Measurements from ENCODE around the gene INPP5A. TPM values are rescaled to one million over a fixed set of nuclear protein-coding genes. Genes with fewer than 3 reads are reported as not detected.

Gene INPP5A
- total RNA-seq, 4 donors from 2014 or later, result 16.9 to 58.2 (median 29.5) TPM

- intact Hi-C loops (cut with DNase I), result no loop called here
- no peaks in the 10 kb centered on the region for H3K9me3 ChIP-seq
- WGBS, 2 donors, result 49 to 59% methylated on average over 25 to 32 of the region's 48 CpGs
- H3K4me1 ChIP-seq, result peaks cover 0 to 9% (median 0%) of the 10 kb centered on the region in 3 donors
- peaks cover 0 to 57% (median 7%) of the 10 kb centered on the region in 3 donors for H3K36me3 ChIP-seq
- no peak for TF ChIP-seq POLR2A (IDR thresholded peaks at IDR 0.05)
- TF ChIP-seq CTCF (IDR thresholded peaks at IDR 0.05), result peak; percentile 80 to 94 (median 89)
- no peak overlapping the region for H3K27ac ChIP-seq
- H3K4me3 ChIP-seq, result no peak overlapping the region
- no peak for DNase-seq
- H3K27me3 ChIP-seq, result no peaks in the 10 kb centered on the region
Observed at GRCh38 chr10:132654708-132655661, 117.4 kb downstream of the INPP5A start.

- Histone ChIP-seq H3K36me3 (peaks cover 0 to 57% (median 7%) of the 10 kb centered on the region in 3 donors), H3K9me3 (no peaks in the 10 kb centered on the region), H3K4me3 (no peak overlapping the region), H3K27me3 (no peaks in the 10 kb centered on the region), H3K27ac (no peak overlapping the region), H3K4me1 (peaks cover 0 to 9% (median 0%) of the 10 kb centered on the region in 3 donors)
- no peak for DNase-seq
- TF ChIP-seq POLR2A (IDR thresholded peaks at IDR 0.05) (no peak), CTCF (IDR thresholded peaks at IDR 0.05) (no peak)
- intact Hi-C loops (cut with DNase I), result no loop called here
- no CpG with 5 or more reads among the region's 8 CpGs for WGBS, 2 donors
Observed at GRCh38 chr10:132655735-132656134, 118.1 kb downstream of the INPP5A start.

- no peaks in the 10 kb centered on the region for H3K9me3 ChIP-seq
- WGBS, 2 donors, result 64 to 66% methylated on average over 5 to 6 of the region's 18 CpGs
- H3K27me3 ChIP-seq, result no peaks in the 10 kb centered on the region
- TF ChIP-seq POLR2A (IDR thresholded peaks at IDR 0.05), result no peak
- TF ChIP-seq CTCF (IDR thresholded peaks at IDR 0.05), result no peak
- H3K36me3 ChIP-seq, result peaks cover 0 to 56% (median 7%) of the 10 kb centered on the region in 3 donors
- DNase-seq, result no peak
- intact Hi-C loops (cut with DNase I), result no loop called here
- H3K4me1 ChIP-seq, result peaks cover 0 to 9% (median 0%) of the 10 kb centered on the region in 3 donors
- no peak overlapping the region for H3K4me3 ChIP-seq
- no peak overlapping the region for H3K27ac ChIP-seq
Observed at GRCh38 chr10:132656283-132657126, 118.9 kb downstream of the INPP5A start.

GRCh38 chr10:132657127-132657706 lies 119.6 kb downstream of the INPP5A start:
- intact Hi-C loops (cut with DNase I), result no loop called here
- Histone ChIP-seq H3K27ac (no peak overlapping the region), H3K27me3 (no peaks in the 10 kb centered on the region), H3K36me3 (peaks cover 0 to 49% (median 7%) of the 10 kb centered on the region in 3 donors), H3K4me1 (peaks cover 0 to 9% (median 0%) of the 10 kb centered on the region in 3 donors), H3K9me3 (no peaks in the 10 kb centered on the region), H3K4me3 (no peak overlapping the region)
- TF ChIP-seq POLR2A (IDR thresholded peaks at IDR 0.05) (no peak), CTCF (IDR thresholded peaks at IDR 0.05) (no peak)
- DNase-seq, result no peak
- 80% methylated on average over 1 of the region's 18 CpGs; no CpG with 5 or more reads in 1 of the 2 donors for WGBS, 2 donors
